SK-N-SH (cell line): Measurements from ENCODE around the gene LIPA.

ENCODE experiments used
- CHD2 ChIP-seq: fragments of 150-350 bp; IDR thresholded peaks from 2 replicates; pipeline ENCODE4 v1.6.1; 2018; ENCODE audit warnings: low read length; ENCODE audit not compliant: partially characterized antibody
- CTCF ChIP-seq: fragments of 200-600 bp; sonication (generic); IDR thresholded peaks from 2 replicates; pipeline ENCODE4 v1.6.1; 2017; ENCODE audit warnings: antibody characterized with exemption, mild to moderate bottlenecking, moderate library complexity
- EP300 ChIP-seq, 2 experiments: IDR thresholded peaks; 2 replicates each; pipeline versions ENCODE4 v1.4.0 to v1.6.1; 2012; ENCODE audit warnings: borderline replicate concordance in 1 of 2, low read depth in 1 of 2, low read length in 1 of 2
- FOSL2 ChIP-seq: IDR thresholded peaks from 2 replicates; pipeline ENCODE4 v1.4.0; 2012; ENCODE audit warnings: low read depth, mild to moderate bottlenecking, moderate library complexity, borderline replicate concordance
- GABPA ChIP-seq: IDR thresholded peaks from 2 replicates; pipeline ENCODE4 v1.4.0; 2012; ENCODE audit warnings: low read depth, mild to moderate bottlenecking
- MEF2A ChIP-seq: IDR thresholded peaks from 2 replicates; pipeline ENCODE4 v1.4.0; 2012; ENCODE audit warnings: low read depth, borderline replicate concordance
- POLR2AphosphoS5 ChIP-seq: IDR thresholded peaks from 2 replicates; pipeline ENCODE4 v1.6.1; 2012; ENCODE audit warnings: low read depth, low read length
- SIN3A ChIP-seq: IDR thresholded peaks from 2 replicates; pipeline ENCODE4 v1.6.1; 2012; ENCODE audit warnings: low read depth, mild to moderate bottlenecking, low read length, moderate library complexity, borderline replicate concordance
- SMC3 ChIP-seq: IDR thresholded peaks from 2 replicates; pipeline ENCODE4 v1.6.1; 2012; ENCODE audit warnings: low read depth, low read length, improper control_type of control experiment
- TEAD4 ChIP-seq: IDR thresholded peaks from 2 replicates; pipeline ENCODE4 v1.4.0; 2012; ENCODE audit warnings: mild to moderate bottlenecking, borderline replicate concordance; ENCODE audit not compliant: insufficient read depth
- YY1 ChIP-seq: IDR thresholded peaks from 2 replicates; pipeline ENCODE4 v1.4.0; 2012; ENCODE audit warnings: low read depth, mild to moderate bottlenecking
- TF ChIP-seq, protein P1 (sequence below): fragments of 150-350 bp; IDR thresholded peaks from 2 replicates; pipeline ENCODE4 v1.6.1; 2017; ENCODE audit warnings: antibody characterized with exemption, low read length, low read depth, borderline replicate concordance

- no peak for TF ChIP-seq TEAD4
- TF ChIP-seq CTCF = peak; percentile 91
- TF ChIP-seq GABPA = no peak
- peak; percentile 50 for TF ChIP-seq SMC3
- no peak for TF ChIP-seq EP300 (IDR thresholded peaks at IDR 0.05; ENCODE audit: borderline replicate concordance in 1 of 2, low read depth in 1 of 2, low read length in 1 of 2)
- TF ChIP-seq, protein P1, sequence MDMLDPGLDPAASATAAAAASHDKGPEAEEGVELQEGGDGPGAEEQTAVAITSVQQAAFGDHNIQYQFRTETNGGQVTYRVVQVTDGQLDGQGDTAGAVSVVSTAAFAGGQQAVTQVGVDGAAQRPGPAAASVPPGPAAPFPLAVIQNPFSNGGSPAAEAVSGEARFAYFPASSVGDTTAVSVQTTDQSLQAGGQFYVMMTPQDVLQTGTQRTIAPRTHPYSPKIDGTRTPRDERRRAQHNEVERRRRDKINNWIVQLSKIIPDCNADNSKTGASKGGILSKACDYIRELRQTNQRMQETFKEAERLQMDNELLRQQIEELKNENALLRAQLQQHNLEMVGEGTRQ = no peak
- TF ChIP-seq SIN3A = no peak
- no peak for TF ChIP-seq POLR2AphosphoS5
- no peak for TF ChIP-seq MEF2A
- no peak for TF ChIP-seq YY1
- no peak for TF ChIP-seq FOSL2
- no peak for TF ChIP-seq CHD2
Measured at GRCh38 chr10:89217057-89217990, 34.3 kb downstream of the LIPA start.
